Measurements from ENCODE around the gene UGT1A9.
"Not testable (repeated sequence)": the region's sequence is repeated elsewhere in the genome, so short reads cannot be mapped to it uniquely, and the experiment has no call there.

DNA sequence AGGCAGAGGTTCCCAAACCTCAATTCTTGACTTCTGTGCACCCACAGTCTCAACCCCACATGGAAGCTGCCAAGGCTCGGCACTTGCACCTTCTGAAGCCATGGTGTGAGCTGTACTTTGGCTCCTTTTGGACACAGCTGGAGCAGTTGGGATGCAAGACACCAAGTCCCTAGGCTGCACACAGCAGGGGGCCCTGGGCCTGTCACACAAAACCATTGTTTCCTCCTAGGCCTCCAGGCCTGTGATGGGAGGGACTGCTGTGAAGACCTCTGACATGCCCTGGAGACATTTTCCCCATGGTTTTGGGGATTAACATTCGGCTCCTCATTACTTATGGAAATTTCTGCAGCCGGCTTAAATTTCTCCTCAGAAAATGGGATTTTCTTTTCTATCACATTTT is 25.7 kb upstream of the UGT1A9 start:
- not testable (repeated sequence) for TF ChIP-seq CTCF (IDR thresholded peaks at IDR 0.05; ENCODE audit: poor library complexity); EZH2phosphoT487 (IDR thresholded peaks at IDR 0.05; ENCODE audit: low read depth, severe bottlenecking, unreplicated experiment); EZH2 (IDR thresholded peaks at IDR 0.05; ENCODE audit: borderline replicate concordance)

All from hepatocyte (in vitro differentiated cells).